ENCODE data around the gene METTL25.

The METTL25 gene

DNA sequence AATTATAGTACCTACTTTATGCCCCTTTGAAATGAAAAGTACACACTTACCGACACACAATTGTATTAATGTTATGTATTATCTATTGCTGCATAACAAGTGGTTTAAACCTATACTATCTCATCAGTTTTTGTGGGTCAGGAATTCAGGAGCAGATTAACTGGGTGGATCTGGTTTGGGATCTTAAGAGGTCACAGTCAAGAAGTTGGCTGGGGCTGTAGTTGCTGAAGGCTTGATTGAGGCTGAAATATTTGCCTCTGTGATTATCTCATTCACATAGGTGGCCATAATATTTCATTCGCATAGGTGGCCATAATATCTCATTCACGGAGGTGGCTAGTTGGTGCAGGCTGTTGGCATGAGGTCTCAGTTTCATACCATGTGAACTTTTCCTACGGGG, 5.7 kb downstream of the METTL25 start:
- H3K4me3 ChIP-seq (ENCODE audit: low read depth, low read length), result no peak overlapping the region
- TF ChIP-seq, protein P1, sequence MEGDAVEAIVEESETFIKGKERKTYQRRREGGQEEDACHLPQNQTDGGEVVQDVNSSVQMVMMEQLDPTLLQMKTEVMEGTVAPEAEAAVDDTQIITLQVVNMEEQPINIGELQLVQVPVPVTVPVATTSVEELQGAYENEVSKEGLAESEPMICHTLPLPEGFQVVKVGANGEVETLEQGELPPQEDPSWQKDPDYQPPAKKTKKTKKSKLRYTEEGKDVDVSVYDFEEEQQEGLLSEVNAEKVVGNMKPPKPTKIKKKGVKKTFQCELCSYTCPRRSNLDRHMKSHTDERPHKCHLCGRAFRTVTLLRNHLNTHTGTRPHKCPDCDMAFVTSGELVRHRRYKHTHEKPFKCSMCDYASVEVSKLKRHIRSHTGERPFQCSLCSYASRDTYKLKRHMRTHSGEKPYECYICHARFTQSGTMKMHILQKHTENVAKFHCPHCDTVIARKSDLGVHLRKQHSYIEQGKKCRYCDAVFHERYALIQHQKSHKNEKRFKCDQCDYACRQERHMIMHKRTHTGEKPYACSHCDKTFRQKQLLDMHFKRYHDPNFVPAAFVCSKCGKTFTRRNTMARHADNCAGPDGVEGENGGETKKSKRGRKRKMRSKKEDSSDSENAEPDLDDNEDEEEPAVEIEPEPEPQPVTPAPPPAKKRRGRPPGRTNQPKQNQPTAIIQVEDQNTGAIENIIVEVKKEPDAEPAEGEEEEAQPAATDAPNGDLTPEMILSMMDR (IDR thresholded peaks at IDR 0.05; ENCODE audit: low read depth, low read length), result no peak

DNA sequence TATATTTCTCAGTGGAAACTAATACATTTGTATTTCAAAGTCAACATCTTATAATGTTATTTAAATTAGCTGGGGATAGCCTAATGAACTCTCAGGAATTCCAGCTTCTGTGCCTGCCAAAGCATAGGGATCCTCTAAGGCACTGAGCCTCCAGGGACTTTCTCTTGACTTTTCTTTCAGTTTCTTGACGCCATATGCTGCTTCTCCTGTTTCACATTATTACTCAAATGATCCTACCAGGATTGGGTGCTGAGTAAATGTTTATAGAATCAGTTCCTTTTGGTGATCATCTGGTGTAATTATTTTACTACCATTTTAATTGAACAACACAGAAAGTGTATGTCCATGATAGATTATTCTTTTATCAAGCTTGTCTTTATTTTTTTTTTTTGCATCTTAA, 7.9 kb downstream of the METTL25 start:
- no peak overlapping the region for H3K4me3 ChIP-seq (ENCODE audit: low read depth, low read length)
- TF ChIP-seq, protein P1 (IDR thresholded peaks at IDR 0.05; ENCODE audit: low read depth, low read length), result no peak

DNA sequence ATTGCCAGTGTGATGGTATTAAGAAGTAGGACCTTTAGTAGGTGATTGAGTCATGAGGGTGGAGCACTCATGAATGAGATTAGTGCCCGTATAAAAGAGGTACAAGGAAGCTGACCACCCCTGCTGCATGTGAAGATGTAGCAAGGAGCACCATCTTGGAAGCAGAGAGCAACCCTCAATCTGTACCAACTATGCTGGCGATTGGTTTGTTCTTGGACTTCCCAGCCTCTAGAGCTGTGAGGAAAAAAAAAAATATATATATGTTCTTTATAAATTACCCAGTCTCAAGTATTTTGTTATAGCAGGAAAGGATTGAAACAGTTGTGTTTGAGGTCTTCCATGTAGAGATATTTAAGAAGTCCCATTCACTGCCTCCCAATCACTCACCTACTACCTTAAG, 16.9 kb downstream of the METTL25 start:
- no peak overlapping the region for H3K4me3 ChIP-seq (ENCODE audit: low read depth, low read length)

DNA sequence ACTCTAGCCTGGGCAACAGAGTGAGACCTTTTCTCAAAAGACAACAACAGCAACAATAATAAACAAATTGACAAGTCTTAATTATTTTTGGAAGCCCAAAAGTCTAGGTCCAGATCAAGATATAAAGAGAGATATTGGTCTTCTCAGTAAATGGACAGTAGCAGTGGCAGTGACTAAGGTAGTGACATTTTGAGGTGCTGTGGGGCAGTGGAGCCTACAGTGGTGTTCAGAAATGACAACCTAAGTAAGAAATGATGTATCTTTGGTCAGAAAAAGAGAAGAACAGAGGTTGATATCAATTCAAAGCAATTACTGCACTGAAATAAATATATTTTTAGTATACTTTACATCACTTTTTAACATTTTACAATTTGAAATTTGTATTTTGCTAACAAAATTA, 20.7 kb downstream of the METTL25 start:
- TF ChIP-seq, protein P1 (IDR thresholded peaks at IDR 0.05; ENCODE audit: low read depth, low read length), result no peak
- no peak overlapping the region for H3K4me3 ChIP-seq (ENCODE audit: low read depth, low read length)

More for the DNA sequence above, 16.9 kb downstream of the METTL25 start:
- TF ChIP-seq, protein P1 (IDR thresholded peaks at IDR 0.05; ENCODE audit: low read depth, low read length), result no peak

DNA sequence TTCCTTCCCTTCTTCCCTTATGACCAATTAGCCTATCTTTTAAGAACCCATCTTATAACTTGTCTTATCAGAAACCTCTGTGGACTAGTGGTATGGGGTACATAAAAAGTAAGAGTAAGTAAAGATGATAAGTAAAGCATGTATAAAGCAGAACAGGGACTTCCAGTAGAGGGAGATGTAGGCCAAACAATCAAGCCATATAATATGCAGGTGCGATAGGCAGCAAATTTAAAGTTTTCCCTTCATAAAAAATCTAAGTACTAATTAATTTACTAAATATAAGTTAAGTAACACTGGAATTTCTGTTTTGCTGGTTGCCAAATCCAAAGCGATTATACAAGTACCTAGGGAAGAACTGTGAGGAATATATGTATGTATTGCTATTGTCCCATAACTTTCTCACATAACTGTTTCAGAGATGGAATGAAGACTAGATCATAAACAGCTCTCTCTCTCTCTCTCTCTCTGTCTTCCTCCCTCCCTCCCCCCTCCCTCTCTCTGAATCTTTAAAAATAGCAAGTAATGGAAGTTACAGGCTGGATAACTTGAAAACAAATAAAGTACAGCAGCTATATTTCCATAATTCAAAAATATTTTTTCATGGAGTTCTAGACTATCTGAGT, 25.7 kb downstream of the METTL25 start:
- TF ChIP-seq, protein P1 (IDR thresholded peaks at IDR 0.05; ENCODE audit: low read depth, low read length), result peak; percentile 15; the same call in 1 of the 2 replicates
- no peak overlapping the region for H3K4me3 ChIP-seq (ENCODE audit: low read depth, low read length)

DNA sequence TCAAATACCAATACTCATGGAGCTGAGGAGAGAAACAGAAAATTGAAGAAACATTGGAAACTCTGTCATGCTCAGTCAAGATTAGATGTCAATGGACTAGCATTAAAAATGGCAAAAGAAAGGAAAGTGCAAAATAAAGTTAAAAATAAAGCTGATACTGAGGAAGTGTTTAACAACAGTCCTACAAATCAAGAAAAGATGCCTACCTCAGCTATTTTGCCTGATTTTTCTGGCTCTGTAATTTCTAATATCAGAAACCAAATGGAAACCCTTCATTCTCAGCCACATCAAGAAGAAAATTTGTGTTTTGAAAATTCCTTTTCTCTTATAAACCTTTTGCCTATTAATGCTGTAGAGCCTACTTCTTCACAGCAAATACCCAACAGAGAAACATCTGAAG, 40.5 kb downstream of the METTL25 start:
- TF ChIP-seq, protein P1 (IDR thresholded peaks at IDR 0.05; ENCODE audit: low read depth, low read length), result no peak
- H3K4me3 ChIP-seq (ENCODE audit: low read depth, low read length), result no peak overlapping the region

DNA sequence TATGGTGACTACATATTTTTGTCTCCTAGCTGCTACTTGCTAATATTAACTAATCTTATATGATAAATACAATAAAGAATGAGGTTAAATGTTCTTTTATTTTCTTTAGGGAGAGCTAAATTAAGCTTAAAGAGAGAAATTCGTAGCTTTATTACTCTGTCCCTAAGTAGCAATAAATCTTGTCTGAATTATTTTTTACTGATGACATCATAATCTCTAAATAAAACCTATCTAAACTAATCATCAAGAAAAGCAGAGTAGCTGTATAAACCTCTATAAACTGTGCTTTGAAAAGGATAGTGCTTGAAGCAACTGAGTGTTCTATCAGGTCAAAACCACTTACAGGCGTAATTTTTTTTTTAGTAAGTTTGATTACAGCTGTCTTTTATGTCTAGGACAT, 42.5 kb downstream of the METTL25 start:
- TF ChIP-seq, protein P1 (IDR thresholded peaks at IDR 0.05; ENCODE audit: low read depth, low read length), result no peak

More for the DNA sequence above, 42.5 kb downstream of the METTL25 start:
- H3K4me3 ChIP-seq (ENCODE audit: low read depth, low read length), result no peak overlapping the region
